Measurements from ENCODE around the gene ARSB. TPM values are rescaled to one million over a fixed set of nuclear protein-coding genes. Genes with fewer than 3 reads are reported as not detected.

ARSB gene
- total RNA-seq, 1 experiment from 2014 or later, result 21.4 TPM

- peak overlapping the region; percentile 4 for H3K27ac Mint-ChIP-seq (ENCODE audit: unreplicated experiment)
- peaks cover 12% of the 10 kb centered on the region for H3K4me1 Mint-ChIP-seq (ENCODE audit: low read depth, unreplicated experiment)
- CTCF ChIA-PET, result interaction anchor here (0.9 kb wide), 1 partner anchor 215 kb away, joined by 3 read pairs; no protein-coding TSS in a partner anchor
- H3K4me3 Mint-ChIP-seq (ENCODE audit: low read depth, unreplicated experiment), result no peak overlapping the region
- H3K27me3 Mint-ChIP-seq (ENCODE audit: unreplicated experiment), result peaks cover 10% of the 10 kb centered on the region
- no TSS peak for BruUV-seq (replicated peaks)
- DNase-seq, result peak; percentile 12
- no peaks in the 10 kb centered on the region for H3K36me3 Mint-ChIP-seq (ENCODE audit: insufficient read depth, unreplicated experiment)
- TF ChIP-seq CTCF (IDR thresholded peaks at IDR 0.05; ENCODE audit: unreplicated experiment), result no peak
- H3K9me3 Mint-ChIP-seq (ENCODE audit: low read depth, unreplicated experiment), result no peaks in the 10 kb centered on the region
- intact Hi-C loops (cut with micrococcal nuclease; ENCODE audit: unreplicated experiment), result no loop called here
These were observed 237.3 kb downstream of the ARSB start for GRCh38 chr5:78747705-78748359.

DNA sequence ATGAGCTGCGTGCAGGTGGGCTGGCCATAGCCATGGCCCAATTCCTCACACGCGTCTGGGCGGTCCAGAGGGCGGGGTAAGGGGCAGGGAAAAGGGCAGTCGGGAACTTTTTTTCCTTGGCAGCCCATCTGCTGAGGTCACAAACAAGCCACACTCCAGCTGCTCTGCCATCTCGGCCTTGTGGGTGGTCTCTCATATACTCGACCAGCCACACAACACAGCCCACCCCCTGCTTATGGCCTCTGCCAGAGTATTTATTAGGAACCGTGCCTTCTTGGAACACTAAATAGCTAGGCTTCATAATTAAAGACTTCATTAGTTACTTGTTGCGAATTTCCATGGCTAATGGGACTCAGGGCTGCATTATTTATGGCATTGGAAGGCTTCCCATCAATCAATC lies 238.1 kb downstream of the ARSB start:
- no peaks in the 10 kb centered on the region for H3K36me3 Mint-ChIP-seq (ENCODE audit: insufficient read depth, unreplicated experiment)
- intact Hi-C loops (cut with micrococcal nuclease; ENCODE audit: unreplicated experiment), result no loop called here
- no peak overlapping the region for H3K27ac Mint-ChIP-seq (ENCODE audit: unreplicated experiment)
- TF ChIP-seq CTCF (IDR thresholded peaks at IDR 0.05; ENCODE audit: unreplicated experiment), result no peak
- no TSS peak for BruUV-seq (replicated peaks)
- CTCF ChIA-PET, result no interaction called here
- H3K9me3 Mint-ChIP-seq (ENCODE audit: low read depth, unreplicated experiment), result no peaks in the 10 kb centered on the region
- peaks cover 12% of the 10 kb centered on the region for H3K4me1 Mint-ChIP-seq (ENCODE audit: low read depth, unreplicated experiment)
- no peak for DNase-seq
- H3K27me3 Mint-ChIP-seq (ENCODE audit: unreplicated experiment), result peaks cover 10% of the 10 kb centered on the region
- no peak overlapping the region for H3K4me3 Mint-ChIP-seq (ENCODE audit: low read depth, unreplicated experiment)

DNA sequence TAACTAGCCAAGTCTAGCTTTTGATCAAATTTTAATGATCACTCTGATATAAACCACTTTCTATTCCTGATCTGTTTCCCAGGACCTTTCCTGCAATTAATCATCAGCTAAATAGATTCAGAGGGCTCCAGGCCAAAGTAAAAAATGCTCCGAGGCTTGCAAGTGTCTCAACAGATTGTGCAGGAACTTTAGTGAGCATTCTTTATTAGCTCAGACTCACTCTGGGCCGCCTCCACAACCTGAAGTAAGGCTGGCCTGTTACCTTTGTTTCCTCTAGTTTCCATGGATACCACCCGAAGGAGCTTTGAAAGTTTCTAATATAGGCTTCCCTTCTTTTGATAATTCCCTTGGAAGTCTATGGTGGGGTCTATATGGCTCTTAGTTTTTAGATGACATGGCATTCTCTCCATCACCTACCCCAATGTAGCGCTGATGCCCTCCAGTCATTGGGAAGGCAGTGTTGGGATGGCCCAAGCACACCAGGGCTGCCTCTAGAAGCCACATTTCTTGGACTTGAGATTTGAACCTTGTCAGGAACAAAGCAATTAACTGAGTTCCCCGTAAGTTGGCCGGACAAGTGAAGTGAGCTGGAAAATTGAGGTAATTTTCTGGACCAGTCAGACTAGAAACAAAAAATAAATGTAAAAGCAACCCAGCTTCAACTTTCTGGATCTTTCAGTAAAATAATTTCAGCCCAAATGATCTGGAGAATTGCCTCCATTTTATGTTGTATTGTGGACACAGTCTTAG lies 238.9 kb downstream of the ARSB start:
- no TSS peak for BruUV-seq (replicated peaks)
- no peaks in the 10 kb centered on the region for H3K36me3 Mint-ChIP-seq (ENCODE audit: insufficient read depth, unreplicated experiment)
- H3K9me3 Mint-ChIP-seq (ENCODE audit: low read depth, unreplicated experiment), result no peaks in the 10 kb centered on the region
- H3K4me1 Mint-ChIP-seq (ENCODE audit: low read depth, unreplicated experiment), result peaks cover 12% of the 10 kb centered on the region
- no peak for DNase-seq
- H3K4me3 Mint-ChIP-seq (ENCODE audit: low read depth, unreplicated experiment), result no peak overlapping the region
- CTCF ChIA-PET, result interaction anchor here (0.7 to 1.7 kb wide), 2 partner anchors 8 to 10 kb away, joined by 3 to 4 read pairs; no protein-coding TSS in a partner anchor
- H3K27ac Mint-ChIP-seq (ENCODE audit: unreplicated experiment), result no peak overlapping the region
- peaks cover 10% of the 10 kb centered on the region for H3K27me3 Mint-ChIP-seq (ENCODE audit: unreplicated experiment)
- TF ChIP-seq CTCF (IDR thresholded peaks at IDR 0.05; ENCODE audit: unreplicated experiment), result no peak
- intact Hi-C loops (cut with micrococcal nuclease; ENCODE audit: unreplicated experiment), result no loop called here

- H3K9me3 Mint-ChIP-seq (ENCODE audit: low read depth, unreplicated experiment), result no peaks in the 10 kb centered on the region
- peaks cover 10% of the 10 kb centered on the region for H3K27me3 Mint-ChIP-seq (ENCODE audit: unreplicated experiment)
- intact Hi-C loops (cut with micrococcal nuclease; ENCODE audit: unreplicated experiment), result no loop called here
- DNase-seq, result no peak
- H3K27ac Mint-ChIP-seq (ENCODE audit: unreplicated experiment), result no peak overlapping the region
- no TSS peak for BruUV-seq (replicated peaks)
- no peak overlapping the region for H3K4me3 Mint-ChIP-seq (ENCODE audit: low read depth, unreplicated experiment)
- CTCF ChIA-PET, result interaction anchor here (0.7 to 1.7 kb wide), 2 partner anchors 9 to 10 kb away, joined by 3 to 4 read pairs; no protein-coding TSS in a partner anchor
- no peak for TF ChIP-seq CTCF (IDR thresholded peaks at IDR 0.05; ENCODE audit: unreplicated experiment)
- no peaks in the 10 kb centered on the region for H3K36me3 Mint-ChIP-seq (ENCODE audit: insufficient read depth, unreplicated experiment)
- peaks cover 12% of the 10 kb centered on the region for H3K4me1 Mint-ChIP-seq (ENCODE audit: low read depth, unreplicated experiment)
These were observed 240.1 kb downstream of the ARSB start for GRCh38 chr5:78744951-78745534.

All from Calu3 (cell line).